Upper lobe of left lung (tissue), 6 donors: Measurements from ENCODE around the gene CCHCR1. TPM values are rescaled to one million over a fixed set of nuclear protein-coding genes. Genes with fewer than 3 reads are reported as not detected.

ENCODE experiments used
- ATAC-seq, 2 donors: fragments of 200-7000 bp; cut with Tn5 transposase; one replicate each; pipeline ENCODE4 v1.9.1; 2022; ENCODE audit warnings: mild to moderate bottlenecking in 2 of 2, moderate library complexity in 2 of 2; ENCODE audit not compliant: low FRiP score in 2 of 2
- DNase-seq, 2 donors: peaks; one replicate each; pipeline ENCODE4 v3.0.0-alpha.2; 2019 to 2020
- H3K27ac ChIP-seq, 4 donors: fragments of 200-600 bp; sonication (generic); one replicate each; pipeline ENCODE4 v1.5.1; 2016 to 2019
- H3K27me3 ChIP-seq, 4 donors: fragments of 200-600 bp; sonication (generic); one replicate each; pipeline ENCODE4 v1.5.1; 2017 to 2019
- H3K36me3 ChIP-seq, 4 donors: fragments of 200-600 bp; sonication (generic); one replicate each; pipeline ENCODE4 v1.5.1; 2016 to 2019
- H3K4me1 ChIP-seq, 4 donors: fragments of 200-600 bp; sonication (generic); one replicate each; pipeline ENCODE4 v1.5.1; 2018 to 2019
- H3K4me3 ChIP-seq, 4 donors: fragments of 200-600 bp; sonication (generic); one replicate each; pipeline ENCODE4 v1.5.1; 2017 to 2019; ENCODE audit warnings: mild to moderate bottlenecking in 2 of 4, moderate library complexity in 1 of 4
- H3K9me3 ChIP-seq, 4 donors: fragments of 200-600 bp; sonication (generic); one replicate each; pipeline ENCODE4 v1.5.1; 2018 to 2019
- CTCF ChIP-seq, 6 experiments: fragments of 450-650 bp in 4 of 6; fragments of 200-600 bp in 2 of 6; sonication (generic) in 2 of 6; IDR thresholded peaks; one replicate each; pipeline ENCODE4 v1.5.1; 2016 to 2019; ENCODE audit warnings: antibody characterized with exemption in 6 of 6
- EP300 ChIP-seq, 4 donors: sonication (generic); formaldehyde crosslinking; IDR thresholded peaks; one replicate each; pipeline ENCODE4 v1.5.1; 2017; ENCODE audit warnings: antibody characterized with exemption in 4 of 4, control low read depth in 2 of 4
- POLR2A ChIP-seq, 4 donors: fragments of 450-650 bp; IDR thresholded peaks; one replicate each; pipeline ENCODE4 v1.5.1; 2016 to 2017; ENCODE audit warnings: antibody characterized with exemption in 4 of 4, mild to moderate bottlenecking in 2 of 4
- POLR2AphosphoS5 ChIP-seq, 2 donors: sonication (generic); formaldehyde crosslinking; IDR thresholded peaks; one replicate each; pipeline ENCODE4 v1.5.1; 2017; ENCODE audit warnings: antibody characterized with exemption in 2 of 2
- WGBS, 2 donors: methylation state at CpG; one replicate each; pipeline ENCODE4 v1.1.5; 2017 to 2018; 5-methylcytosine and 5-hydroxymethylcytosine counted together
- total RNA-seq, 6 donors: library from RNA; depleted of rRNA in 4 of 6; stranded (reverse); fragments of >200 nt in 4 of 6; gene quantifications; one replicate each; pipeline versions ENCODE4 v1.1.0 to v1.2.1, GENCODE V29; 2016 to 2021
- donor health status: DM: no; HTN: no; CAD: no; lungs with moderate emphysema.
- donor health status: DM: no; HTN: yes; CAD: no; lungs with severe emphysema.

The CCHCR1 gene
- total RNA-seq, 6 donors from 2014 or later, result 5.5 to 83.8 (median 19.5) TPM

GRCh38 chr6:31145386-31145785 is 12.2 kb downstream of the CCHCR1 start:
- Histone ChIP-seq H3K4me3 (no peak overlapping the region), H3K4me1 (peaks cover 0 to 6% (median 2%) of the 10 kb centered on the region in 4 donors), H3K27ac (no peak overlapping the region), H3K27me3 (no peaks in the 10 kb centered on the region), H3K9me3 (no peaks in the 10 kb centered on the region), H3K36me3 (peaks cover 0 to 24% (median 16%) of the 10 kb centered on the region in 4 donors)
- no peak for TF ChIP-seq POLR2AphosphoS5 (IDR thresholded peaks at IDR 0.05)
- TF ChIP-seq EP300 (IDR thresholded peaks at IDR 0.05), result no peak
- no peak for TF ChIP-seq POLR2A (IDR thresholded peaks at IDR 0.05)
- no peak for TF ChIP-seq CTCF (IDR thresholded peaks at IDR 0.05)
- WGBS, 2 donors, result 94 to 96% methylated on average over 10 of the region's 10 CpGs
- no peak for DNase-seq
- no peak for ATAC-seq

GRCh38 chr6:31144970-31145340 is 12.6 kb downstream of the CCHCR1 start:
- Histone ChIP-seq H3K4me1 (peaks cover 0 to 6% (median 2%) of the 10 kb centered on the region in 4 donors), H3K27ac (no peak overlapping the region), H3K36me3 (peaks cover 0 to 20% (median 14%) of the 10 kb centered on the region in 4 donors), H3K9me3 (no peaks in the 10 kb centered on the region), H3K27me3 (no peaks in the 10 kb centered on the region), H3K4me3 (no peak overlapping the region)
- ATAC-seq (no peak), DNase-seq (no peak)
- no peak for TF ChIP-seq CTCF (IDR thresholded peaks at IDR 0.05)
- TF ChIP-seq EP300 (IDR thresholded peaks at IDR 0.05), result no peak
- TF ChIP-seq POLR2AphosphoS5 (IDR thresholded peaks at IDR 0.05), result no peak
- TF ChIP-seq POLR2A (IDR thresholded peaks at IDR 0.05), result no peak
- 85 to 89% methylated on average over 5 to 11 of the region's 11 CpGs for WGBS, 2 donors

GRCh38 chr6:31144296-31144969 is 13.2 kb downstream of the CCHCR1 start:
- peak overlapping the region in 1 of 4 donors; percentile 19 for H3K27ac ChIP-seq

GRCh38 chr6:31143148-31143547 is 14.5 kb downstream of the CCHCR1 start:
- peaks cover under 1 to 12% (median 6%) of the 10 kb centered on the region in 4 donors for H3K4me1 ChIP-seq
- no peaks in the 10 kb centered on the region for H3K9me3 ChIP-seq
- H3K4me3 ChIP-seq, result no peak overlapping the region
- peaks cover 0 to 13% (median 11%) of the 10 kb centered on the region in 4 donors for H3K36me3 ChIP-seq
- 28 to 57% methylated on average over 6 to 9 of the region's 11 CpGs for WGBS, 2 donors
- no peak for TF ChIP-seq EP300 (IDR thresholded peaks at IDR 0.05)
- TF ChIP-seq CTCF (IDR thresholded peaks at IDR 0.05), result no peak
- peak in 1 of 2 donors; percentile 22 for TF ChIP-seq POLR2AphosphoS5 (IDR thresholded peaks at IDR 0.05)
- no peak for TF ChIP-seq POLR2A (IDR thresholded peaks at IDR 0.05)
- DNase-seq (peak; percentile 77 to 84), ATAC-seq (peak; percentile 51 to 71)
- no peaks in the 10 kb centered on the region for H3K27me3 ChIP-seq
- H3K27ac ChIP-seq, result peak overlapping the region in 2 of 4 donors; percentile 30

More at GRCh38 chr6:31144296-31144969, 13.2 kb downstream of the CCHCR1 start:
- 73 to 90% methylated on average over 17 to 18 of the region's 18 CpGs for WGBS, 2 donors
- peaks cover 0 to 10% (median 4%) of the 10 kb centered on the region in 4 donors for H3K4me1 ChIP-seq
- peak in 1 of 2 donors; percentile 31 for DNase-seq
- H3K27me3 ChIP-seq, result no peaks in the 10 kb centered on the region
- ATAC-seq, result no peak
- TF ChIP-seq POLR2AphosphoS5 (IDR thresholded peaks at IDR 0.05), result no peak
- no peak for TF ChIP-seq POLR2A (IDR thresholded peaks at IDR 0.05)
- TF ChIP-seq CTCF (IDR thresholded peaks at IDR 0.05), result no peak
- TF ChIP-seq EP300 (IDR thresholded peaks at IDR 0.05), result no peak
- peaks cover 0 to 15% (median 12%) of the 10 kb centered on the region in 4 donors for H3K36me3 ChIP-seq
- H3K9me3 ChIP-seq, result no peaks in the 10 kb centered on the region
- H3K4me3 ChIP-seq, result no peak overlapping the region
